ENCODE measurements around the gene KCTD15.

DNA sequence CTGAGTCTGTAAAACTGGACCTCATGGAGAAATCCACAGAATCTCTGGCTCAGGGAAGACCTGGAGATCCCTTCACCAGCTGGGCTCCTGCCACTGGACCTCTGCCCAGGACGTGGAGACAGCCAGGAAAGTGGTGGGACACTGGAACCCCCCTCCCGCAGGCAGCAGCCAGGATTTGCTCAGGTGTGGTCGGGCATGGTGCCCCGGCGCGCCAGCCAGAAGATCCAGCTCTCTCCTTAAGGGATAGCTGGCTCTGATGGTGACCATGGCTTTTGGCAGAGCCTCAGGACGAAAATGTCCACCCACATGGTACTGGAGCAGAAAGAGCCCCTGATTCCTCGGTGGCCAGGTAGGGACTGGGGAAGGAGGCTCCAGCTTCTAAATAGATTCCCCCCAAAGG is 26.6 kb upstream of the KCTD15 start:
- TF ChIP-seq, protein P1, sequence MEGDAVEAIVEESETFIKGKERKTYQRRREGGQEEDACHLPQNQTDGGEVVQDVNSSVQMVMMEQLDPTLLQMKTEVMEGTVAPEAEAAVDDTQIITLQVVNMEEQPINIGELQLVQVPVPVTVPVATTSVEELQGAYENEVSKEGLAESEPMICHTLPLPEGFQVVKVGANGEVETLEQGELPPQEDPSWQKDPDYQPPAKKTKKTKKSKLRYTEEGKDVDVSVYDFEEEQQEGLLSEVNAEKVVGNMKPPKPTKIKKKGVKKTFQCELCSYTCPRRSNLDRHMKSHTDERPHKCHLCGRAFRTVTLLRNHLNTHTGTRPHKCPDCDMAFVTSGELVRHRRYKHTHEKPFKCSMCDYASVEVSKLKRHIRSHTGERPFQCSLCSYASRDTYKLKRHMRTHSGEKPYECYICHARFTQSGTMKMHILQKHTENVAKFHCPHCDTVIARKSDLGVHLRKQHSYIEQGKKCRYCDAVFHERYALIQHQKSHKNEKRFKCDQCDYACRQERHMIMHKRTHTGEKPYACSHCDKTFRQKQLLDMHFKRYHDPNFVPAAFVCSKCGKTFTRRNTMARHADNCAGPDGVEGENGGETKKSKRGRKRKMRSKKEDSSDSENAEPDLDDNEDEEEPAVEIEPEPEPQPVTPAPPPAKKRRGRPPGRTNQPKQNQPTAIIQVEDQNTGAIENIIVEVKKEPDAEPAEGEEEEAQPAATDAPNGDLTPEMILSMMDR (IDR thresholded peaks at IDR 0.05) = no peak
- TF ChIP-seq EZH2 (IDR thresholded peaks at IDR 0.05; ENCODE audit: borderline replicate concordance, insufficient read depth, low read depth, low read length, poor library complexity, severe bottlenecking) = no peak
